Muscle layer of colon (tissue), 2 donors: ENCODE results near the gene GLS.
"Not testable (repeated sequence)": the region's sequence is repeated elsewhere in the genome, so short reads cannot be mapped to it uniquely, and the experiment has no call there.

ENCODE experiments used
- H3K27ac ChIP-seq: one replicate; pipeline ENCODE4 v1.7.0; 2013; ENCODE audit warnings: low read depth, mild to moderate bottlenecking, low read length, moderate library complexity
- H3K27me3 ChIP-seq, 2 donors: one replicate each; pipeline ENCODE4 v1.7.0; 2013; ENCODE audit warnings: low read length in 2 of 2, mild to moderate bottlenecking in 2 of 2; ENCODE audit not compliant: insufficient read depth in 2 of 2, control insufficient read depth in 1 of 2
- H3K36me3 ChIP-seq: one replicate; pipeline ENCODE4 v1.7.0; 2013; ENCODE audit warnings: mild to moderate bottlenecking, low read length; ENCODE audit not compliant: insufficient read depth
- H3K4me1 ChIP-seq: one replicate; pipeline ENCODE4 v1.7.0; 2013; ENCODE audit warnings: mild to moderate bottlenecking, low read length; ENCODE audit not compliant: insufficient read depth
- H3K4me3 ChIP-seq, 2 donors: one replicate each; pipeline ENCODE4 v1.7.0; 2013; ENCODE audit warnings: low read length in 2 of 2, low read depth in 1 of 2, mild to moderate bottlenecking in 1 of 2, moderate library complexity in 1 of 2
- H3K9ac ChIP-seq: one replicate; pipeline ENCODE4 v1.7.0; 2013; ENCODE audit warnings: low read length
- H3K9me3 ChIP-seq: one replicate; pipeline ENCODE4 v1.7.0; 2013; ENCODE audit warnings: mild to moderate bottlenecking, low read length
- donor health status: abdominal sarcoma.
- donor health status: Adenocarcinoma of cecum.

GLS gene

DNA sequence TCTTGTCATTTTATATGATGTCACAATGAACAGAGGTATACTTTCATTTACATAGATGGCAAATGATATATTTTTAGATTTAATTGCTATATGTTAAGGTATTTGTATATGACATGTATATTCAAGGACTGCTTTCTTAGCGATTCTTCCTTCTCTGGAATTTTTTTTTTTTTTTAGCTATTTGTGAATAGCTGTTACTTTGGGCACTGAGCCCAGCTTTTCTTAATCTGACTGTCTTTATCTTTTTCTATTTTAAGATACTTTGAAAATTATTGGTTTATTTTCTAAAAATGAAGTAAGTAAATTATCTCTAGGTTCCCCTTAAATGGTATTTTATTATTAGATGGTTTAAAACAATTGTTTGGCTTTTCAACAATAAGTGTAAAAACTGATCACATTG is 4.0 kb upstream of the GLS start:
- Histone ChIP-seq H3K9me3 (no peaks in the 10 kb centered on the region), H3K4me3 (no peak overlapping the region), H3K4me1 (peaks cover 5% of the 10 kb centered on the region), H3K9ac (no peak overlapping the region), H3K27ac (no peak overlapping the region), H3K36me3 (no peaks in the 10 kb centered on the region), H3K27me3 (no peaks in the 10 kb centered on the region)

GRCh38 chr2:190877436-190877835 is 3.2 kb upstream of the GLS start:
- Histone ChIP-seq H3K9me3 (no peaks in the 10 kb centered on the region), H3K4me1 (peaks cover 5% of the 10 kb centered on the region), H3K36me3 (no peaks in the 10 kb centered on the region), H3K27me3 (no peaks in the 10 kb centered on the region), H3K9ac (no peak overlapping the region), H3K4me3 (no peak overlapping the region), H3K27ac (no peak overlapping the region)

- Histone ChIP-seq H3K4me1 (peaks cover 19% of the 10 kb centered on the region), H3K9ac (peak overlapping the region; percentile 89), H3K9me3 (no peaks in the 10 kb centered on the region), H3K27ac (peak overlapping the region; percentile 95), H3K36me3 (no peaks in the 10 kb centered on the region), H3K4me3 (peak overlapping the region; percentile 90 to 100), H3K27me3 (no peaks in the 10 kb centered on the region)
Observed at GRCh38 chr2:190879474-190880377, 895 bp upstream of the GLS start.

- peak overlapping the region; percentile 95 for H3K27ac ChIP-seq
- H3K36me3 ChIP-seq, result no peaks in the 10 kb centered on the region
- no peaks in the 10 kb centered on the region for H3K27me3 ChIP-seq
- peak overlapping the region; percentile 90 to 100 for H3K4me3 ChIP-seq
- H3K9ac ChIP-seq, result peak overlapping the region; percentile 85
- peaks cover 19% of the 10 kb centered on the region for H3K4me1 ChIP-seq
- H3K9me3 ChIP-seq, result no peaks in the 10 kb centered on the region
Observed at GRCh38 chr2:190881084-190881597, 520 bp downstream of the GLS start.

GRCh38 chr2:190881598-190882410 is 1.2 kb downstream of the GLS start:
- H3K4me1 ChIP-seq, result peaks cover 19% of the 10 kb centered on the region
- peak overlapping the region; percentile 90 to 100 for H3K4me3 ChIP-seq
- no peaks in the 10 kb centered on the region for H3K9me3 ChIP-seq
- peak overlapping the region; percentile 95 for H3K27ac ChIP-seq
- H3K9ac ChIP-seq, result peak overlapping the region; percentile 85
- no peaks in the 10 kb centered on the region for H3K27me3 ChIP-seq
- no peaks in the 10 kb centered on the region for H3K36me3 ChIP-seq

DNA sequence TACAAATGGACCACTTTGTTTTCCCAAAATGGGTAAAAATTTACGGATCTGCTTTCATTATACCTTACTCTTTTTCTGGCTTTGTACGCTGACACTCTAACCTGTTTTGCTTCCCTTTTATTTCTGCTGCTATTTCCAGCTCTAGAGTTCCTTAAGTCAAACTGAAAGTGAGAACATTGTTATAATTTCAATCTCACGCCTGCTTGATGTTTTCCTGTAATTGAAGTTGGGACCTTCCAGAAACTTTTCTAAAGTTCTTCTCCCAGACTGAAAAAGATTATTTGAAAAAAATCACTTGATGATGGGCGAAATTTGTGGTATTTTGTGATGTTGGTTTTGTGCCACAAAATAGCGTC is 1.8 kb downstream of the GLS start:
- no peaks in the 10 kb centered on the region for H3K36me3 ChIP-seq
- H3K4me1 ChIP-seq, result peaks cover 25% of the 10 kb centered on the region
- peak overlapping the region; percentile 85 for H3K9ac ChIP-seq
- peak overlapping the region; percentile 95 for H3K27ac ChIP-seq
- peak overlapping the region; percentile 90 to 100 for H3K4me3 ChIP-seq
- no peaks in the 10 kb centered on the region for H3K9me3 ChIP-seq
- H3K27me3 ChIP-seq, result no peaks in the 10 kb centered on the region

GRCh38 chr2:190882856-190883582 is 2.4 kb downstream of the GLS start:
- H3K27ac ChIP-seq, result peak overlapping the region; percentile 61
- no peaks in the 10 kb centered on the region for H3K27me3 ChIP-seq
- peaks cover 31% of the 10 kb centered on the region for H3K4me1 ChIP-seq
- H3K36me3 ChIP-seq, result no peaks in the 10 kb centered on the region
- no peaks in the 10 kb centered on the region for H3K9me3 ChIP-seq
- peak overlapping the region; percentile 90 to 100 for H3K4me3 ChIP-seq
- peak overlapping the region; percentile 85 for H3K9ac ChIP-seq

GRCh38 chr2:190885844-190886243 is 5.2 kb downstream of the GLS start:
- not testable (repeated sequence) for H3K27ac ChIP-seq, H3K9me3 ChIP-seq, H3K4me3 ChIP-seq, H3K36me3 ChIP-seq, H3K9ac ChIP-seq, H3K27me3 ChIP-seq
- peaks cover 42% of the 10 kb centered on the region for H3K4me1 ChIP-seq

DNA sequence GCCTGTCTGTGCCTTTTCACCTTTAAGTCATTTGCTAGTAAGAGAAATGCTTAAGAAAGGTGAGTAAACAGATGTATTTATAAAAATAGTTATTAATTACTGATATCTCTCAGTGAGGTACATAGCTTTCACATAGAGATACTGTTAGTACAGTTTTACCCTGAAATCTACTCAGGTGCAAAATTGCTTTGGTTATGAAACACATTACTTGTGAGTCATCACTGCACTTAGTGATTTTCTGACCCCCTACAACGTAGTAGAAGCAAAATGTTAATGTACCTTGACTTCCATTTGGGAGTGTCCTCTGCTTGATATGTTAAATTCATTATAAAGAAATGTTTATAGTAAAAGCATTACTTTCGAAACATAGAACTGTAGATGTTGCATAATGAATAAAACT is 6.5 kb downstream of the GLS start:
- Histone ChIP-seq H3K9ac (no peak overlapping the region), H3K27ac (no peak overlapping the region), H3K4me1 (peaks cover 54% of the 10 kb centered on the region), H3K36me3 (no peaks in the 10 kb centered on the region), H3K4me3 (no peak overlapping the region), H3K27me3 (no peaks in the 10 kb centered on the region), H3K9me3 (no peaks in the 10 kb centered on the region)

DNA sequence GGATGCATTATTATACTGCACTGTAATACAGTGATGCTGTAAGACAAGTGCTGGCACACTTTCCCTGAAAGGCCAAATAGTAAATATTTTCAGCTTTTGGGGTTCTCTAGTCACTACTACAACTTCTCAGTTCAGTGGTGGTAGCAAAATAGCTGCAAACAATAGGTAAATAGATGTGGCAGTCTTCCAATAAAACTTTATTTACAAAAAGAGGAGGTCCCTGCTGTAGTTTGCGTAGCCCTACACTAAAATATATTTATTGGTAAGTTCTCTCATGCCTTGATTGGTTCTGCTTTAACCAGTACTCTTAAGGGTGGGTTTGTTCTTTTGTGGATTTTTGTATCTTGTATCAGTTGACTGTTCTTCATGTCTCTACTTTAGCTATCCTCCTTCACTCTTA is 7.8 kb downstream of the GLS start:
- H3K4me3 ChIP-seq, result no peak overlapping the region
- H3K27ac ChIP-seq, result no peak overlapping the region
- H3K27me3 ChIP-seq, result no peaks in the 10 kb centered on the region
- no peaks in the 10 kb centered on the region for H3K9me3 ChIP-seq
- H3K36me3 ChIP-seq, result no peaks in the 10 kb centered on the region
- H3K4me1 ChIP-seq, result peaks cover 53% of the 10 kb centered on the region
- H3K9ac ChIP-seq, result no peak overlapping the region
